GM18517 (cell line): ENCODE data around the gene ATP5PO.

Source experiments
- ATAC-seq: cut with Tn5 transposase; IDR thresholded peaks from one replicate; pipeline ENCODE4 v1.9.1; 2021; ENCODE audit warnings: mild to moderate bottlenecking, moderate library complexity; ENCODE audit not compliant: unreplicated experiment

The ATP5PO gene

GRCh38 chr21:33901412-33902288 lies 14.0 kb downstream of the ATP5PO start:
- no peak for ATAC-seq

- ATAC-seq, result no peak
These were observed 16.4 kb downstream of the ATP5PO start for GRCh38 chr21:33899199-33899598.

GRCh38 chr21:33898586-33898985 lies 17.0 kb downstream of the ATP5PO start:
- no peak for ATAC-seq

- ATAC-seq, result no peak
These were observed 17.9 kb downstream of the ATP5PO start for GRCh38 chr21:33897739-33898138.

GRCh38 chr21:33897098-33897497 lies 18.5 kb downstream of the ATP5PO start:
- ATAC-seq, result no peak

DNA sequence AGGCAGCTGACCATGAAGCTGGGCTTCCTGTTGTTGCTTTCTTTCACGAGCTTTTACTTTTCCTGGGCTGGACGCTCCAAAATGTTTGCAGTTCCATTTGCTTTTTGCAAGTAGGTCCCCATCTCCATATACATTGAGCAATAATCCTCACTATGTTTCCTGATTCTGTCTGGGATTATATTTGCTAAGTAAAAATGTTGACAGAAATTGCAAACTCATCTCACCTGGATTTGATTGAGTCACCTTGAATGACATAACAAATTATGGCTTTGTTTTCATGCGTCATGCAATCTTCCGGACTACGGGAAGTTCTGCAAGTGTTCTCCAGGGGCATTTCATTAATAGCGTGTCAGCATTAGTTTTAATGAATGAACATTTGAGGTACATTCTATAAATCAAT lies 18.9 kb downstream of the ATP5PO start:
- ATAC-seq, result no peak

GRCh38 chr21:33895356-33895755 lies 20.2 kb downstream of the ATP5PO start:
- ATAC-seq, result no peak

GRCh38 chr21:33894736-33895288 lies 20.8 kb downstream of the ATP5PO start:
- ATAC-seq, result no peak

DNA sequence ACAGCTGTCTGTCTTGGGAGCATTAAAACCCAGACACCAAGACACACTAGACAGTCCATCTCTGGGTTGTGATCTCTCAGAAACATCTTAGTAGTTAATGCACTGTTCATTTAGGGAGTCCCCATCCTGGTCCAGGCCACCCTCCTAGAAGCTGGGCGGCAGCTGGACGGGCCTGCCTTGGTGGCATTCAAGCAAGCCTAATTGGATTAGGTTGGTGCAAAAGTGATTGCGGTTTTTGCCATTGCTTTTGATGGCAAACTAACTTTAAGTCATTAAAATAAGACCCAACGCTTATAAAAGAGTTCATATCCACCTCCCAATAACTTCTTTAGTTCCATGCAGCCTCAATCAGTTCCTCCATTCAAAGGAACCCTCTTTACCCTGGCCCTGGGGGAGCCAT lies 21.7 kb downstream of the ATP5PO start:
- ATAC-seq, result no peak

- ATAC-seq, result no peak
These were observed 22.8 kb downstream of the ATP5PO start for GRCh38 chr21:33892853-33893252.

DNA sequence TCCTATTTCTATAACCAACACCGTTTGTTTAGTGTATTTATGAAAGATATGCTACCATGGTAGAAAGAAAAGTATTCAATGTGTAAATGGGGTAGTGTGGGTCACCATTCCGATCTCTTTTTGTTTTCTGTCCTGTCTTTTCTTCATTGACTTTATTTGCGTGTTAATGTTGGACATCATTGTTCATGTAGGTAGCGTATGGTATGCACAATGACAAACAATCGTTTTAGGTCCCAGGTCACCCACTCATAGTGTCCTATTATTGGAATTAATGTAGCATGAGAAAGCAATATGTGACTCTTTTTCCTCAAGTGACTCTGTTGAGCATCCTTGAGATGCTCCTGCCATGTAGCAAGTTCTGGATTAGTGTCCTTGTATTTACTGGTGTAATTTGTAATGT lies 25.4 kb downstream of the ATP5PO start:
- no peak for ATAC-seq

DNA sequence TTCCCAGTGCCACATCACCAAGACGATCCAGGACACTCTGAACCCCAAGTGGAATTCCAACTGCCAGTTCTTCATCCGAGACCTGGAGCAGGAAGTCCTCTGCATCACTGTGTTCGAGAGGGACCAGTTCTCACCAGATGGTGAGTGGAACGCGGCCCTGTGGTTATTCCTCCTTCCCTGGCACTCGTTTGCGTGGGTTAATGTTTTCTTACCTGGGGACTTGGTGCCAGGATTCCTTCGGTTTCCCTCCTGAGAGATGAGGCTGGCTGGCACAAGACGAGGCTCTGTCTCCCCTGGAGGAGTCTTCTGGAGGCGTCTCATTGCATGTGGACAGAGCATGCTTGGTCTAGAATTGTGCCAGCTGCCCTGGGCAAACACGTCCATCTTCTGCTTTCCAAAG lies 29.3 kb downstream of the ATP5PO start:
- ATAC-seq, result no peak

GRCh38 chr21:33885172-33885514 lies 30.5 kb downstream of the ATP5PO start:
- ATAC-seq, result no peak

GRCh38 chr21:33884376-33885171 lies 31.0 kb downstream of the ATP5PO start:
- ATAC-seq, result no peak

GRCh38 chr21:33883118-33883517 lies 32.5 kb downstream of the ATP5PO start:
- ATAC-seq, result no peak

- no peak for ATAC-seq
These were observed 33.7 kb downstream of the ATP5PO start for GRCh38 chr21:33881689-33882440.

DNA sequence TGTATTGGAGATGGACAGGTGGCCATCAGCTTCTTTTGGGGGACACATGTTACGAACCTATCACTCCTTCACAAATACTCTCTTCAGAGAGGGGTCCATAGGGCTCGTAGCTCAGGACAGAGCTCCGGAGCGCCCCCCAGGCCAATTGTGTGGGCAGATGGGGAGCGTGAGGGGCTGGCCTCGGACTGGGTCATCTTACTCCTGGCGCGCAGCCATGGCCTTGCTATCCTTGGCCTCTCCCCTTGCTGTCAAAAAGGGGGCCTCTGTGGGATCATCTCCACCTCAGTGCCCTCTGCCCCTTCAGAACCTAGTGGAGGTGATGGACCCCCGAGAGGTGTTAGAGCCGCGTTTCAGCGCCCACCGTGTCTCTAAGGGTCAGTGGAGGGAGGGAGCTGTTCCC lies 35.0 kb downstream of the ATP5PO start:
- ATAC-seq, result no peak

- no peak for ATAC-seq
These were observed 36.8 kb downstream of the ATP5PO start for GRCh38 chr21:33878824-33879223.

DNA sequence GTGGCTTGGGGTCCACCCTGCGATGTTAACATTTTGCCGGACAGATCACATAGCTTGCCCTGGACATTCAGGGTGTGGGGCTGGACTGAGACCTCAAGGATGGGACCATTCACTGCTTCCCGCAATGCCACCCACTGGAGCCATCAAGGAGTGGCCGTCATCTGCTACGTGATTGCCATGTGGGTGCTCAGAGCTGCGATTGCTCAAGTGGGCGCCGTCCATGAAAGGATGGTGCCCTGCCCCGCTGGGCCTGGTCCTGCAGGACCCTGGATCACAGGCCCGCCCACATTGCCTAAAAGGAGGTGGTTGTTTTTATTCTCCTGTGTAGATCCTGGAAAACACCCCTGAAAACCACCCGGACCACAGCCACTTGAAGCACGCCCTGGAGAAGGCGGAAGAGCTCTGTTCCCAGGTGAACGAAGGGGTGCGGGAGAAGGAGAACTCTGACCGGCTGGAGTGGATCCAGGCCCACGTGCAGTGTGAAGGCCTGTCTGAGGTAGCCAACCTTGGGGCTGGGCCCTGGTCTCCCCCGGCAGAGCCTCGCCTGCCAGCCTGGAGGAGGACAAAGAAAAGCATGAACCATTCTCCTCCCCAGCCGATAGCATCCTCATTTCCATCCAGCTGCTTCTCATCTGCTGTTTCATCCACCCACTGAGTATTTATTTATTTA lies 40.4 kb downstream of the ATP5PO start:
- ATAC-seq, result no peak

DNA sequence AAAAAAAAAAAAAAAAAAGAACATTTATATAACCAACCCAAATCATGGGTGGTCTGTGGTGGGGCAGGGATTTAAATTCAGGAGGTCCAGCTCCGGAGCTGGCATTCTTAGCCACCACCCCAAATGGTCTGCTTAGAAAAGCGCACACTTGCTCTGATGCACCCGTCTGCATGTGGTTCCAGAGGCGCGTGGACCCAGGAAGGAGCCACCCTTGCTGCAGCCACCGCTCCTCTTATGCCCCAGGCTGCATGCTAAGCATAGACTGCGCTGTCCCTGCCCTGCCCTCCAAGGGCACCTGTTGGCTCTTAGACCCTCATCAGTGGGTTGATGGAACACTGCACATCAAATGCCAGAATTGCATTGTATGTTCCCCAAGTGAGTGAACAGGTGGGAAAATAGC lies 41.4 kb downstream of the ATP5PO start:
- ATAC-seq, result no peak
